ENCODE data around the gene PPDPF. TPM values are rescaled to one million over a fixed set of nuclear protein-coding genes. Genes with fewer than 3 reads are reported as not detected.

The PPDPF gene
- total RNA-seq, 1 experiment from 2014 or later: 634 TPM

DNA sequence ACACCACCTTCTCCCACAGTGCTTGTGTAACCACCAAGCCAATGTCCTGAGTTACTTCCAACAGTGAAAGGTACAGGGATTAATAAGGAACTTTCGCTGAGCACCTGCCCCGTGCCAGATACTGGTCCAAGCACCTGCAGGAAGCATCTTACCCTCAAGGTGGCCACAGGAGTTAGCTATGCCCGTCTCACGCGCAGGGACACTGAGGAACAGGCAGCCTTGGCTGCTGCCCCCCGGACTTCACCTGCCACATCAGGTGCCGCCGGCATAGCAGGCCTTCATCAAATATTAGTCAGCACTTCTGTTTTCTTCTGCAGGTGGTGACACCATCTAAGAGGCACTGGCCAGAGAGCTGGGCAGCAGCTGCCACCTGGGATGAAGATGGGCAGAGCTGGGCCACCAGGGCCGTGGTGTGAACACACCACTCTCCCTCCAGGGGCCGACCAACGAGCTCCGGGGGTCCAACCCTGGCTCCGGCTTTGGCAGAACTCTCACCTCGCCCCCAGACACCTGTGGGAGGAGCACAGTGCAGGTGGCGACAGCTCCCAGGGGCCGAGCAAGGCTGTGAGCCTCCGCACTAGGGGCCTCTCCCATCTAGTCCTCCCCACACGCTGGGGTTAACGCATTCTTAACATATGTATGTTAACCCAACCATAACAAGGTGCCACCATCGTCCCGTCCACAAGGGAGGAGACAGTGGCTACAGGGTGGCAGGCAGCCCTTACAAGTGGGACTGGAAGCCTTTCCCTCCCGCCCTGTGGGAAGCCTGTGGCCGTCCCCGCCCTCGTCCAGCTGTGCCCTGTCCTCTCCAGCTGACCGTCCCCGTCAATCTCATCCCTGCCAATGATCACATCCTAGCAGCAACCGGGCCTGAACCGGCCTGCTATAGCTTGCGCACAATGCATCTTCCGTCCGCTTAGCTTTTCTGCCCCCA is 2.9 kb upstream of the PPDPF start:
- BruUV-seq (replicated peaks): no TSS peak
- no peak overlapping the region for H3K4me3 Mint-ChIP-seq (ENCODE audit: unreplicated experiment)
- peaks cover 14% of the 10 kb centered on the region for H3K4me1 ChIP-seq
- no peaks in the 10 kb centered on the region for H3K27me3 ChIP-seq (replicated peaks; ENCODE audit: control insufficient read depth, insufficient read depth, low read length)
- intact Hi-C loops (cut with micrococcal nuclease; ENCODE audit: unreplicated experiment): no loop called here
- POLR2A ChIA-PET: interaction anchor here (0.6 kb wide), 1 partner anchor 9 kb away, joined by 3 read pairs; no protein-coding TSS in a partner anchor
- H3K36me3 Mint-ChIP-seq (ENCODE audit: insufficient read depth, unreplicated experiment): peaks cover 35% of the 10 kb centered on the region
- CTCF ChIA-PET: interaction anchor here (0.5 to 0.6 kb wide), 2 partner anchors 51 to 57 kb away, joined by 3 read pairs; no protein-coding TSS in a partner anchor
- H3K27me3 Mint-ChIP-seq (ENCODE audit: insufficient read depth, unreplicated experiment): peaks cover 3% of the 10 kb centered on the region
- H3K4me3 ChIP-seq (ENCODE audit: low read depth, low read length): no peak overlapping the region
- no peaks in the 10 kb centered on the region for H3K9me3 Mint-ChIP-seq (ENCODE audit: unreplicated experiment)
- no peak for DNase-seq
- peaks cover 7% of the 10 kb centered on the region for H3K9me3 ChIP-seq
- no peaks in the 10 kb centered on the region for H3K4me1 Mint-ChIP-seq (ENCODE audit: low read depth, unreplicated experiment)
- peaks cover 11% of the 10 kb centered on the region for H3K36me3 ChIP-seq (ENCODE audit: control insufficient read depth, insufficient read depth, low read length)
- TF ChIP-seq, protein P1, sequence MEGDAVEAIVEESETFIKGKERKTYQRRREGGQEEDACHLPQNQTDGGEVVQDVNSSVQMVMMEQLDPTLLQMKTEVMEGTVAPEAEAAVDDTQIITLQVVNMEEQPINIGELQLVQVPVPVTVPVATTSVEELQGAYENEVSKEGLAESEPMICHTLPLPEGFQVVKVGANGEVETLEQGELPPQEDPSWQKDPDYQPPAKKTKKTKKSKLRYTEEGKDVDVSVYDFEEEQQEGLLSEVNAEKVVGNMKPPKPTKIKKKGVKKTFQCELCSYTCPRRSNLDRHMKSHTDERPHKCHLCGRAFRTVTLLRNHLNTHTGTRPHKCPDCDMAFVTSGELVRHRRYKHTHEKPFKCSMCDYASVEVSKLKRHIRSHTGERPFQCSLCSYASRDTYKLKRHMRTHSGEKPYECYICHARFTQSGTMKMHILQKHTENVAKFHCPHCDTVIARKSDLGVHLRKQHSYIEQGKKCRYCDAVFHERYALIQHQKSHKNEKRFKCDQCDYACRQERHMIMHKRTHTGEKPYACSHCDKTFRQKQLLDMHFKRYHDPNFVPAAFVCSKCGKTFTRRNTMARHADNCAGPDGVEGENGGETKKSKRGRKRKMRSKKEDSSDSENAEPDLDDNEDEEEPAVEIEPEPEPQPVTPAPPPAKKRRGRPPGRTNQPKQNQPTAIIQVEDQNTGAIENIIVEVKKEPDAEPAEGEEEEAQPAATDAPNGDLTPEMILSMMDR (IDR thresholded peaks at IDR 0.05; ENCODE audit: insufficient read depth in 1 of 2, low read depth in 1 of 2, low read length in 1 of 2, severe bottlenecking in 1 of 2, unreplicated experiment in 1 of 2): no peak
- H3K27ac Mint-ChIP-seq (ENCODE audit: unreplicated experiment): no peak overlapping the region

DNA sequence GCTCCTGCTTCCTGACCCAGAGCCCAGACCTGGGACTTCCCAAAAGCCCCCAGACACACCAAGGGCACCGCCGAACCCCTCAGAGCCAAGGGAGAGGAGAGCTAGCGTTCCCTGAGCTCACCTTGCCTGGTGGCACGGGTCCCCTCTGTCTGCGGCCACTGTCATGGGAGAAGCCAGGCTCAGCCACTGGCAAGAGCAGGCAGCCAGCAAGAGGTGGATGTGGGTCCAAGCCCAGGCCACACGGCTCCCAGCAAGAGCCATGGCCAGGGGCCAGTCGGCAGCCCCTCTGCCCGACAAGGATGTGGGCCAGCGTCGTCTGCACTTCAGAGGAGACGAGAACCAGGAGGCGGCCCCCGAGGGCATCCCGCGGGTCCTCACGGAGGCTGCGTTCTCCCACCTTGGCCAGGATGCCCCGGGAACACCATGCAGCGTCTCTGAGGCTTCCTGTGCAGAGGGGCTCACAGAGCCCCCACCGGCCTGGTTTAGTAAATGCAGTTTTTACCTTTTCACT is 2.2 kb upstream of the PPDPF start:
- no peak overlapping the region for H3K27ac Mint-ChIP-seq (ENCODE audit: unreplicated experiment)
- ChIA-PET CTCF (interaction anchor here (0.6 kb wide), 1 partner anchor 50 kb away, joined by 3 read pairs; no protein-coding TSS in a partner anchor), POLR2A (interaction anchor here (0.6 kb wide), 1 partner anchor 8 kb away, joined by 3 read pairs; no protein-coding TSS in a partner anchor)
- Histone ChIP-seq H3K9me3 (peaks cover 11% of the 10 kb centered on the region), H3K27me3 (replicated peaks; ENCODE audit: control insufficient read depth, insufficient read depth, low read length) (no peaks in the 10 kb centered on the region), H3K36me3 (ENCODE audit: control insufficient read depth, insufficient read depth, low read length) (peaks cover 17% of the 10 kb centered on the region), H3K4me3 (ENCODE audit: low read depth, low read length) (no peak overlapping the region), H3K4me1 (peaks cover 14% of the 10 kb centered on the region)
- peak overlapping the region; percentile 92 for H3K4me3 Mint-ChIP-seq (ENCODE audit: unreplicated experiment)
- no TSS peak for BruUV-seq (replicated peaks)
- no peak for DNase-seq
- peaks cover 43% of the 10 kb centered on the region for H3K36me3 Mint-ChIP-seq (ENCODE audit: insufficient read depth, unreplicated experiment)
- H3K9me3 Mint-ChIP-seq (ENCODE audit: unreplicated experiment): no peaks in the 10 kb centered on the region
- TF ChIP-seq, protein P1 (IDR thresholded peaks at IDR 0.05; ENCODE audit: insufficient read depth in 1 of 2, low read depth in 1 of 2, low read length in 1 of 2, severe bottlenecking in 1 of 2, unreplicated experiment in 1 of 2): no peak
- intact Hi-C loops (cut with micrococcal nuclease; ENCODE audit: unreplicated experiment): no loop called here
- no peaks in the 10 kb centered on the region for H3K27me3 Mint-ChIP-seq (ENCODE audit: insufficient read depth, unreplicated experiment)
- no peaks in the 10 kb centered on the region for H3K4me1 Mint-ChIP-seq (ENCODE audit: low read depth, unreplicated experiment)

DNA sequence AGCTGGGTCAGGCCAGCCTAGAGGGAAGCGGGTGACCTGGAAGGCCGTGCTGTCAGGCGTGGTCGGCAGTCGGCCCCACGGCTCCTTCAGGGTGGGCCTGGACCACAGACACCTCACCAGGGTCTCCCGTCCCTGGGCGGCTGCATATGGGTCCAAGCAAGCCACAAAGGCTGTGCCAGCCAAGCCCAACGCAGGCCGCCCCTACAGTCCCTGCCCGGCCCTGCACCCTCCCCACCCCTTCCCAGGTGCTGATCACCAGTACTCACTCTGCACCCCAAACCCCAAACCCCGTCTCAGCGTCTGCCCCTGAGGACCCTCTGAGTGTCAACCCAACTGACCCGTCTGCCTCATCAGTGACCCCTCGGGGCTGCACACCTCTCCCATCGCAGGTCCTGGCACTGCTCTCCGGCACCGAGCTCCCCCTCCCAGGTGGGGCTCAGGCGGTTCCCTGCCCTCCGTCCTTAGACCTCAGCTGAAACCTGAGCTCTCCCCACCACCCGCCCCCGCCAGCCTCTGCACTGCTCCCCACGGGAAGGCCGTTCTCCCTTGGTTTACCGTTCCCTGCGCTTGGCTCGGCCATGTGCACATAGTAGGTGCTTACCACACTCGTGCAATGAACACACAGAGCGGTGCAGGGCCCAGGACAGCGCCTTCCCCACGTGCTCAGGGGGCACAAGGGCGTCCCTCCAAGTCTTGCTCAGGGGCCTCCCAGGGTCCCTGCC is 1.5 kb upstream of the PPDPF start:
- H3K4me1 ChIP-seq: peaks cover 14% of the 10 kb centered on the region
- POLR2A ChIA-PET: interaction anchor here (2.4 kb wide), 1 partner anchor 12 kb away, joined by 21 read pairs; no protein-coding TSS in a partner anchor
- Mint-ChIP-seq H3K27me3 (ENCODE audit: insufficient read depth, unreplicated experiment) (no peaks in the 10 kb centered on the region), H3K27ac (ENCODE audit: unreplicated experiment) (peak overlapping the region; percentile 95), H3K4me3 (ENCODE audit: unreplicated experiment) (peak overlapping the region; percentile 92), H3K4me1 (ENCODE audit: low read depth, unreplicated experiment) (no peaks in the 10 kb centered on the region), H3K36me3 (ENCODE audit: insufficient read depth, unreplicated experiment) (peaks cover 50% of the 10 kb centered on the region), H3K9me3 (ENCODE audit: unreplicated experiment) (no peaks in the 10 kb centered on the region)
- no peak for DNase-seq
- peaks cover 17% of the 10 kb centered on the region for H3K9me3 ChIP-seq
- H3K27me3 ChIP-seq (replicated peaks; ENCODE audit: control insufficient read depth, insufficient read depth, low read length): no peaks in the 10 kb centered on the region
- intact Hi-C loops (cut with micrococcal nuclease; ENCODE audit: unreplicated experiment): no loop called here
- peaks cover 19% of the 10 kb centered on the region for H3K36me3 ChIP-seq (ENCODE audit: control insufficient read depth, insufficient read depth, low read length)
- peak overlapping the region; percentile 97 for H3K4me3 ChIP-seq (ENCODE audit: low read depth, low read length)
- CTCF ChIA-PET: no interaction called here
- TF ChIP-seq, protein P1 (IDR thresholded peaks at IDR 0.05; ENCODE audit: insufficient read depth in 1 of 2, low read depth in 1 of 2, low read length in 1 of 2, severe bottlenecking in 1 of 2, unreplicated experiment in 1 of 2): no peak
- BruUV-seq (replicated peaks): no TSS peak
